Right cardiac atrium (tissue), 5 donors: ENCODE data around the gene TIMELESS. TPM values are rescaled to one million over a fixed set of nuclear protein-coding genes. Genes with fewer than 3 reads are reported as not detected.
"Not testable (repeated sequence)": the region's sequence is repeated elsewhere in the genome, so short reads cannot be mapped to it uniquely, and the experiment has no call there.

Experiments
- ATAC-seq, 2 donors: fragments of 200-7000 bp; cut with Tn5 transposase; one replicate each; pipeline versions ENCODE4 v1.8.0 to v1.9.1; 2020; ENCODE audit warnings: moderate library complexity in 2 of 2, mild to moderate bottlenecking in 1 of 2
- DNase-seq, 3 donors: peaks; one replicate each; pipeline ENCODE4 v3.0.0-alpha.2; 2020
- H3K27ac ChIP-seq: one replicate; pipeline ENCODE4 v1.5.1; 2013; ENCODE audit warnings: mild to moderate bottlenecking, low read length, control low read depth, moderate library complexity
- H3K27me3 ChIP-seq: one replicate; pipeline ENCODE4 v1.6.1; 2013; ENCODE audit not compliant: control insufficient read depth, insufficient read depth
- H3K4me1 ChIP-seq: one replicate; pipeline ENCODE4 v1.6.1; 2013; ENCODE audit warnings: low read length; ENCODE audit not compliant: control insufficient read depth, insufficient read depth
- H3K4me3 ChIP-seq: one replicate; pipeline ENCODE4 v1.5.1; 2013; ENCODE audit warnings: low read length, control low read depth
- H3K9me3 ChIP-seq: one replicate; pipeline ENCODE4 v1.6.1; 2013; ENCODE audit warnings: low read length; ENCODE audit not compliant: control insufficient read depth
- WGBS: extraction: QIAGEN DNeasy Blood & Tissue Kit; methylation state at CpG from one replicate; pipeline ENCODE4 v1.1.7; 2013; 5-methylcytosine and 5-hydroxymethylcytosine counted together
- intact Hi-C, 4 donors: fragments of 100-400 bp; cut with DNase I; formaldehyde crosslinking; loops; one replicate each; pipeline versions ENCODE4 v1.11.0 to v1.14.0; 2022 to 2023
- polyA plus RNA-seq: library from polyadenylated mRNA; stranded (reverse); fragments of 200-250 nt; gene quantifications from one replicate; pipeline ENCODE4 v1.2.3, GENCODE V29; 2013
- total RNA-seq, 4 donors: library from RNA; stranded (reverse); fragmentation: NEBNext Ultra II Directional; extraction: Animal tissue kit (Norgen Biotek cat#: 25700); gene quantifications; one replicate each; pipeline ENCODE4 v1.2.1, GENCODE V29; 2021
- donor health status: healthy with polysubstance abuse.
- donor health status: DM: no; HTN: yes; CAD: no.
- donor health status: DM: no; HTN: no; CAD: no.
- donor health status: DM: no; HTN: yes; CAD: no; lungs with severe emphysema.
- donor health status: DM: yes; HTN: yes; CAD: no.

Gene TIMELESS
- total and polyA plus RNA-seq, 5 donors = 2.2 to 3.9 (median 3.6) TPM

DNA sequence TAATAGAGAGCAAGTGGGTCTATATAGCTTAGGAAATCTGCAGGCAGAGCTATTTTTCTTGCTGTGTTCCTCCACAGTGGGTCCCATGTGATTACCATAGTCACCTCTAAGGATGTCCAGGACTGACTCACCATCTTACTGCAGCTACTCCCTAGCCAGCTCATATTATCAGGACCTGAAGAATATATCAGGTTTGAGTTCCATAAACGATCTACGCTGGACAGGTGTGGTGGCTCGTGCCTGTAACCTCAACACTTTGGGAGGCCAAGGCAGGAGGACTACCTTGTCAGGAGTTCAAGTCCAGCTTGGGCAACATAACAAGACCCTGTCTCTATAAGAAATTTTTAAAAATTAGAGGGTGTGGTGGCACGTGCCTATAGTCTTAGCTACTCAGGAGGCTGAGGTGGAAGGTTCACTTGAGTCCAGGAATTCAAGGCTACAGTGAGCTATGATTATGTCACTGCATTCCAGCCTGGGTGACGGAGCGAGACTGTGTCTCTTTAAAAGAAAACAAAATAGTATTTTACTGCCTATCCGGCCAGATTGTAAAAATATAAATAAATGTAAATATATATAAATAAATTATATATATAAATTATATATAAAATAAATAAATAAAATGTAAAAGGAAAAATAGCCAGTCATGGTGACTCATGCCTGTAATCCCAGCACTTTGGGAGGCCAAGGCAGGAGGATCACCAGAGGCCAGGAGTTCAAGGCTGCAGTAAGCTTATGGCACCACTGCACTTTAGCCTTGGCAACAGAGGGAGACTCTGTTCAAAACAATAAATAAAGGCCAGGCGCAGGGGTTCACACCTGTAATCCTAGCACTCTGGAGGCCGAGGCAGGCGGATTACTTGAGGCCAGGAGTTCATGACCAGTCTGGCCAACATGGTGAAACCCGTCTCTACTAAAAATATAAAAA is 12.3 kb upstream of the TIMELESS start:
- ATAC-seq = no peak
- 86% methylated on average over 11 of the region's 11 CpGs for WGBS

DNA sequence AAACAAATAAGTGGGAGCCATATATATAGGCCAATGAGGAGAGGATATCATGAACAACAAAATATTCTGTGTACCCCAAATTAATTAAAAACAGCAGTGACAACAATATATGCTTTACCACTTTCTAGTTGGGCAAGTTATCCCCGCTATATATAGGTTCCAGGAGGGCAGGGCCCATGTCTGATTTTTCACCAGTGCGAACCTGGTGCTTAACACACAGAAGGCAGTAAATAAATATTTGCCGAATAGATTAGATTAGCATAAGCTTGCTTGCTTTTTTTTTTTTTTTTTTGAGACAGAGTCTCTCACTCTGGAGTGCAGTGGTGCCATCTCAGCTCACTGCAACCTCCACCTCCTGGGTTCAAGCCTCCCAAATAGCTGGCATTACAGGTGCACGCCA is 8.6 kb upstream of the TIMELESS start:
- Histone ChIP-seq H3K27ac (no peak overlapping the region), H3K27me3 (no peaks in the 10 kb centered on the region), H3K4me3 (no peak overlapping the region), H3K4me1 (no peaks in the 10 kb centered on the region), H3K9me3 (no peaks in the 10 kb centered on the region)
- WGBS = 86% methylated on average over 4 of the region's 4 CpGs
- DNase-seq = no peak
- intact Hi-C loops = loop anchor here in 1 of 4 donors (10.0 kb wide), 1 partner anchor 103 kb away; no protein-coding TSS in a partner anchor
- no peak for ATAC-seq

More for the DNA sequence above, 12.3 kb upstream of the TIMELESS start:
- Histone ChIP-seq H3K4me1 (no peaks in the 10 kb centered on the region), H3K27me3 (no peaks in the 10 kb centered on the region), H3K27ac (no peak overlapping the region), H3K9me3 (no peaks in the 10 kb centered on the region), H3K4me3 (no peak overlapping the region)
- no peak for DNase-seq
- intact Hi-C loops = loop anchor here in 1 of 4 donors (5.0 to 10.0 kb wide), 3 partner anchors 127 to 334 kb away; partner anchors contain the start of genes ESYT1, IL23A and PAN2

DNA sequence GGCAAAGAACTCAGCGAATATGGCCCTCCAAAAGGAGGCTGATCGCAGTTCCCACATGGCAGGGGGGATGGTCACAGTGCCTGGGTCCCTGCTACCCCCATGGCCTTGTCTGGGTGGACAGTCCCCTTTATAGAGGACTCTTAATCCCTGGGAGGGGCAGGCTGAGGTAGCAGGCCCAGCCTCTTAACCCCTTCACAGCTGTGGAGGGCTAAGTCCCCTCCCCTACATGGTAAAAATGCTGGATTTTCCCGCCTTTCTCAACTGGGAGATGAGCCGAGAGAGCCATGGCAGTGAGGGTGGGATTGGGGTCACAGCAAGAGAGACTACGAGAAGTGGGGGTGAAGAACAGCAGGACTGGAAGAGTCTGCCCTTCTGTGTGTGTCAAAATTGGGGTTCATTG is 5.3 kb upstream of the TIMELESS start, which contains the start of gene MIP:
MIP (minus strand) TSS at position 101 of the 400 bp plus-strand sequence; CDS start at position 57, 44 bp downstream.
- Histone ChIP-seq H3K4me3 (no peak within 1 kb of the TSS), H3K27me3 (no peaks in the 10 kb centered on the region), H3K9me3 (no peaks in the 10 kb centered on the region), H3K4me1 (no peaks in the 10 kb centered on the region), H3K27ac (no peak within 1 kb of the TSS)
- intact Hi-C loops = loop anchor here in 1 of 4 donors (10.0 kb wide), 1 partner anchor 100 kb away; no protein-coding TSS in a partner anchor
- WGBS = 84% methylated on average over 5 of the region's 5 CpGs
- ATAC-seq (no peak), DNase-seq (no peak)

DNA sequence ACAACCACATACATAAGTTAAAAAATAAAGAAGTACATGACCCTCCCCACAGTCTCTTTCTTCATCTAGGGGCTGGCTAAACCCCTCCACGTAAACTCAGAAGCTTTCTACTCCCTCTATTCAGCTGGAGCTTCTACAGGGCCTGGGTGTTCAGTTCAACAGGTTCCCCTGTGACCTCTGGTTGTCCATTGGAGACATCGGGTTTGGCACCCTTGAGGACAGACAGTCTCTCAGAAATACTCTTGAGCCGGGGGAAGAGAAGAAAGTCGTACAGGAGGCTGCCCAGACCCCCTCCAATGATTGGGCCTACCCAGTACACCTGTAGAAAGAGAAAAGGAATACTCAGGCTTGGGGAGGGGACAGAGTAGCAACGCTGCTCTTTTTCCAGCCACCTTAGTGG is 1.9 kb upstream of the TIMELESS start:
- WGBS = 63% methylated on average over 5 of the region's 5 CpGs
- ATAC-seq (no peak), DNase-seq (no peak)
- H3K4me3 ChIP-seq = no peak overlapping the region
- no peaks in the 10 kb centered on the region for H3K4me1 ChIP-seq
- intact Hi-C loops = loop anchor here in 1 of 4 donors (10.0 kb wide), 1 partner anchor 96 kb away; no protein-coding TSS in a partner anchor
- H3K9me3 ChIP-seq = no peaks in the 10 kb centered on the region
- no peak overlapping the region for H3K27ac ChIP-seq
- no peaks in the 10 kb centered on the region for H3K27me3 ChIP-seq

GRCh38 chr12:56450241-56450640 is 1.0 kb upstream of the TIMELESS start:
- Histone ChIP-seq H3K9me3 (no peaks in the 10 kb centered on the region), H3K27me3 (no peaks in the 10 kb centered on the region), H3K27ac (no peak overlapping the region), H3K4me1 (no peaks in the 10 kb centered on the region), H3K4me3 (no peak overlapping the region)
- DNase-seq (no peak), ATAC-seq (no peak)
- 88% methylated on average over 3 of the region's 3 CpGs for WGBS
- intact Hi-C loops = loop anchor here in 1 of 4 donors (10.0 kb wide), 1 partner anchor 95 kb away; no protein-coding TSS in a partner anchor

GRCh38 chr12:56449622-56449984 is 377 bp upstream of the TIMELESS start:
- no peak overlapping the region for H3K27ac ChIP-seq
- ATAC-seq = no peak
- no peak for DNase-seq
- peak overlapping the region; percentile 51 for H3K4me3 ChIP-seq
- no peaks in the 10 kb centered on the region for H3K27me3 ChIP-seq
- H3K4me1 ChIP-seq = no peaks in the 10 kb centered on the region
- H3K9me3 ChIP-seq = no peaks in the 10 kb centered on the region
- intact Hi-C loops = loop anchor here in 1 of 4 donors (10.0 kb wide), 1 partner anchor 85 kb away; the partner anchor contains the start of genes APOF and STAT2
- WGBS = 37% methylated on average over 5 of the region's 5 CpGs

- ATAC-seq = not testable (repeated sequence)
- WGBS = 65% methylated on average over 2 of the region's 2 CpGs
- intact Hi-C loops = loop anchor here in 1 of 4 donors (10.0 kb wide), 1 partner anchor 78 kb away; the partner anchor contains the start of genes APOF and STAT2
Measured at GRCh38 chr12:56443208-56443607, 6.0 kb downstream of the TIMELESS start.

GRCh38 chr12:56437430-56438176 is 11.6 kb downstream of the TIMELESS start:
- Histone ChIP-seq H3K4me3 (no peak overlapping the region), H3K27me3 (no peaks in the 10 kb centered on the region), H3K9me3 (no peaks in the 10 kb centered on the region), H3K27ac (no peak overlapping the region), H3K4me1 (no peaks in the 10 kb centered on the region)
- no peak for ATAC-seq
- WGBS = 80% methylated on average over 11 of the region's 11 CpGs
- intact Hi-C loops = no loop called here
- DNase-seq = no peak

More at GRCh38 chr12:56443208-56443607, 6.0 kb downstream of the TIMELESS start:
- H3K27ac ChIP-seq, H3K27me3 ChIP-seq, H3K4me1 ChIP-seq, H3K4me3 ChIP-seq, DNase-seq, H3K9me3 ChIP-seq: not testable (repeated sequence)

DNA sequence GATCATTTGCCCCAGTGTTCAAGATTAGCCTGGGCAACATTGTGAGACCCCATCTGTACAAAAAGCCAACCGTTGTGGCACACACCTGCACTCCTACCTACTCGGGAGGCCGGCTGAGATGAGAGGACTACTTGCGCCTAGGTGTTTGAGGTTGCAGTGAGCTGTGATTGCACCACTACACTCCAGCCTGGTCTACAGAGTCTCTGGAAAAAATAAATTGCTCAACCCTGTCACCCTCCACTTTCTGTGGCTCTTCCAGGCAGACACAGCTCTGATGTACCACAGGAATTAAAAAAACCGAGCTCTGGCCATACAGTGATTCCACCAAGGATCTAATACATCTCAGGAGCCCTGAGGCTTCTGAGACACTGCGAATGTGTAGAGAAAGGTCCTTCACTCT is 14.4 kb downstream of the TIMELESS start:
- H3K9me3 ChIP-seq = no peaks in the 10 kb centered on the region
- no peaks in the 10 kb centered on the region for H3K4me1 ChIP-seq
- no peak for ATAC-seq
- WGBS = 95% methylated on average over 6 of the region's 6 CpGs
- no peak overlapping the region for H3K27ac ChIP-seq
- intact Hi-C loops = no loop called here
- no peaks in the 10 kb centered on the region for H3K27me3 ChIP-seq
- H3K4me3 ChIP-seq = no peak overlapping the region
- no peak for DNase-seq

GRCh38 chr12:56431850-56432249 is 17.4 kb downstream of the TIMELESS start:
- 98% methylated on average over 3 of the region's 3 CpGs for WGBS
- Histone ChIP-seq H3K27me3 (no peaks in the 10 kb centered on the region), H3K9me3 (no peaks in the 10 kb centered on the region), H3K27ac (no peak overlapping the region), H3K4me3 (no peak overlapping the region), H3K4me1 (no peaks in the 10 kb centered on the region)
- intact Hi-C loops = no loop called here
- DNase-seq (no peak), ATAC-seq (no peak)
